ENCODE data around the gene CKMT2.

DNA sequence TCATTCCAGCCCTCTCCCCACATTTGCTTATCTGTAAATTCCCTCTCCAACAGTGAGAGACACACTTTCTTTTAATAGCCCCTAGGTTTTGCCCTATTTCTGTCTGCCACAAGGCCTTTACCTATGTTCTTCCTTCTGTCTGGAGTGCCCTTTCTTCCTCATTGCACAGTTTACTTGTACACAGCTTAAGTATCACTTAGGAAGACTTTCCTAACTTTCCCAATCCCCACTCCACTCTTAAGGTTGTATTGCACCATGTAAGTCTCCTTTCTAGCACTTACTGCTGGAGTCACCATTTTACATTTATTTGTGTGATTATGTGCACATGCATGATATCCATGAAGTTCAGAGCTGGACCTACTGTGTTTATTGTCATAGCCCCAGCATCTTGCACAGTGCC lies 10.8 kb upstream of the CKMT2 start:
- TF ChIP-seq, protein P1, sequence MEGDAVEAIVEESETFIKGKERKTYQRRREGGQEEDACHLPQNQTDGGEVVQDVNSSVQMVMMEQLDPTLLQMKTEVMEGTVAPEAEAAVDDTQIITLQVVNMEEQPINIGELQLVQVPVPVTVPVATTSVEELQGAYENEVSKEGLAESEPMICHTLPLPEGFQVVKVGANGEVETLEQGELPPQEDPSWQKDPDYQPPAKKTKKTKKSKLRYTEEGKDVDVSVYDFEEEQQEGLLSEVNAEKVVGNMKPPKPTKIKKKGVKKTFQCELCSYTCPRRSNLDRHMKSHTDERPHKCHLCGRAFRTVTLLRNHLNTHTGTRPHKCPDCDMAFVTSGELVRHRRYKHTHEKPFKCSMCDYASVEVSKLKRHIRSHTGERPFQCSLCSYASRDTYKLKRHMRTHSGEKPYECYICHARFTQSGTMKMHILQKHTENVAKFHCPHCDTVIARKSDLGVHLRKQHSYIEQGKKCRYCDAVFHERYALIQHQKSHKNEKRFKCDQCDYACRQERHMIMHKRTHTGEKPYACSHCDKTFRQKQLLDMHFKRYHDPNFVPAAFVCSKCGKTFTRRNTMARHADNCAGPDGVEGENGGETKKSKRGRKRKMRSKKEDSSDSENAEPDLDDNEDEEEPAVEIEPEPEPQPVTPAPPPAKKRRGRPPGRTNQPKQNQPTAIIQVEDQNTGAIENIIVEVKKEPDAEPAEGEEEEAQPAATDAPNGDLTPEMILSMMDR (IDR thresholded peaks at IDR 0.05; ENCODE audit: poor library complexity) = no peak
- TF ChIP-seq EZH2 (IDR thresholded peaks at IDR 0.05; ENCODE audit: borderline replicate concordance) (no peak), EZH2phosphoT487 (IDR thresholded peaks at IDR 0.05; ENCODE audit: low read depth, severe bottlenecking, unreplicated experiment) (no peak)

Data from hepatocyte (in vitro differentiated cells).